Fibroblast of lung (primary cell): Measurements from ENCODE around the gene FBH1.

ENCODE experiments used
- CTCF ChIP-seq, 2 donors: IDR thresholded peaks in 1 of 2; conservative IDR thresholded peaks in 1 of 2; 1 replicate in 1 of 2; 2 replicates in 1 of 2; pipeline ENCODE4 v1.5.1; 2011 to 2012; ENCODE audit warnings: low read length in 2 of 2, control low read depth in 1 of 2, inconsistent platforms in 1 of 2, low read depth in 1 of 2, mild to moderate bottlenecking in 1 of 2
- EZH2 ChIP-seq: IDR thresholded peaks from 2 replicates; pipeline ENCODE4 v1.5.1; 2012; ENCODE audit warnings: low read length, control low read depth, mild to moderate bottlenecking; ENCODE audit errors: missing control alignments

GRCh38 chr10:5889624-5890451 is at the start of gene FBH1, which contains the start of gene ANKRD16:
- TF ChIP-seq CTCF (conservative IDR thresholded peaks at IDR 0.05 in 1 of 2, IDR thresholded peaks at IDR 0.05 in 1 of 2; ENCODE audit: low read depth in 1 of 2, low read length in 2 of 2) (no peak), EZH2 (no peak)
